Measurements from ENCODE around the gene ATP10B. TPM values are rescaled to one million over a fixed set of nuclear protein-coding genes. Genes with fewer than 3 reads are reported as not detected.

ATP10B gene
- total RNA-seq, 4 donors from 2014 or later = 0.12 to 1.4 (median 1.2) TPM

DNA sequence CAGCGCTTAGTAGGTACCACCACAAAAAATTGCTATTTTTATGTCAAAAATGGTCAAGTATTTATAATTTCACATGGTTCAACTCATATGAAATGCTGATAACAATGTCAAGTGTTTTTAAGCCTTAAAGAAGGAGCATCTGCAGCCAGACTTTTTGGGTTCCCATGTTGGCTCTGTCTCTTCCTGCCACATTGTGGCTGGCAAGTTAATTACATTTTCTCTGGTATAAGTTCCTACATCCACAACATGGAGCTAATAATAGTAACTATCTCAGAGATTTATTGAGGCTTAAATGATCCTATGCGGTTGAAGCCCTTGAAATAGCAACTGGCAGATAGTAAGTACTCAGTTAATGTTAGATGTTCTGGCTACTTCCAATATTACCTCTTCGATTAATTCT is 5.4 kb downstream of the ATP10B start:
- ATAC-seq = no peak
- 74 to 96% methylated on average over 2 to 3 of the region's 3 CpGs for WGBS, 2 donors (ENCODE audit: low coverage in 1 of 2)
- Histone ChIP-seq H3K4me3 (no peak overlapping the region), H3K36me3 (no peaks in the 10 kb centered on the region), H3K27me3 (no peaks in the 10 kb centered on the region), H3K4me1 (no peaks in the 10 kb centered on the region), H3K27ac (no peak overlapping the region), H3K9me3 (no peaks in the 10 kb centered on the region)
- no peak for TF ChIP-seq POLR2A (IDR thresholded peaks at IDR 0.05)
- TF ChIP-seq POLR2AphosphoS5 (IDR thresholded peaks at IDR 0.05) = no peak
- TF ChIP-seq, protein P1, sequence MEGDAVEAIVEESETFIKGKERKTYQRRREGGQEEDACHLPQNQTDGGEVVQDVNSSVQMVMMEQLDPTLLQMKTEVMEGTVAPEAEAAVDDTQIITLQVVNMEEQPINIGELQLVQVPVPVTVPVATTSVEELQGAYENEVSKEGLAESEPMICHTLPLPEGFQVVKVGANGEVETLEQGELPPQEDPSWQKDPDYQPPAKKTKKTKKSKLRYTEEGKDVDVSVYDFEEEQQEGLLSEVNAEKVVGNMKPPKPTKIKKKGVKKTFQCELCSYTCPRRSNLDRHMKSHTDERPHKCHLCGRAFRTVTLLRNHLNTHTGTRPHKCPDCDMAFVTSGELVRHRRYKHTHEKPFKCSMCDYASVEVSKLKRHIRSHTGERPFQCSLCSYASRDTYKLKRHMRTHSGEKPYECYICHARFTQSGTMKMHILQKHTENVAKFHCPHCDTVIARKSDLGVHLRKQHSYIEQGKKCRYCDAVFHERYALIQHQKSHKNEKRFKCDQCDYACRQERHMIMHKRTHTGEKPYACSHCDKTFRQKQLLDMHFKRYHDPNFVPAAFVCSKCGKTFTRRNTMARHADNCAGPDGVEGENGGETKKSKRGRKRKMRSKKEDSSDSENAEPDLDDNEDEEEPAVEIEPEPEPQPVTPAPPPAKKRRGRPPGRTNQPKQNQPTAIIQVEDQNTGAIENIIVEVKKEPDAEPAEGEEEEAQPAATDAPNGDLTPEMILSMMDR (IDR thresholded peaks at IDR 0.05) = no peak
- no peak for TF ChIP-seq EP300 (IDR thresholded peaks at IDR 0.05)

DNA sequence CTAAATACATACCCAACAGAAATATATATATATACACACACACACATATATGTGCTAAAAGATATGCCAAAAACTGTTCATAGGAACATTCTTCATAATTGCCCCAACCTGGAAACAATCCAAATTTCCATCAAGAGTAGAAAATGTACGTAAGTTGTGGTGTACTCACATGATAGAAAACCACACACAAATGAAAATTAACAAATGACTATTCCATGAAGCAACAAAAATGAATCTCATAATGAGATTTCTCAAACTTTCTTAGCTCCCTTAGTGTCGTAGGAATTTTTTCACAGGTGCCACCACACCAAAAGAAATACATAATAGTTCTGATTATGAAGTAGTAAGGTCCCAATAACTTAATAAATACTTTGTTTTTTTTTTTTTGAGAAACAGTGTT is 7.8 kb downstream of the ATP10B start:
- TF ChIP-seq EP300 (IDR thresholded peaks at IDR 0.05) = no peak
- TF ChIP-seq POLR2A (IDR thresholded peaks at IDR 0.05) = no peak
- TF ChIP-seq, protein P1 (IDR thresholded peaks at IDR 0.05) = no peak
- no peak for TF ChIP-seq POLR2AphosphoS5 (IDR thresholded peaks at IDR 0.05)
- H3K27ac ChIP-seq = no peak overlapping the region
- WGBS, 2 donors (ENCODE audit: low coverage in 1 of 2) = 70 to 95% methylated on average over 2 of the region's 2 CpGs
- no peaks in the 10 kb centered on the region for H3K4me1 ChIP-seq
- H3K4me3 ChIP-seq = no peak overlapping the region
- ATAC-seq = no peak
- no peaks in the 10 kb centered on the region for H3K9me3 ChIP-seq
- no peaks in the 10 kb centered on the region for H3K27me3 ChIP-seq
- H3K36me3 ChIP-seq = no peaks in the 10 kb centered on the region

DNA sequence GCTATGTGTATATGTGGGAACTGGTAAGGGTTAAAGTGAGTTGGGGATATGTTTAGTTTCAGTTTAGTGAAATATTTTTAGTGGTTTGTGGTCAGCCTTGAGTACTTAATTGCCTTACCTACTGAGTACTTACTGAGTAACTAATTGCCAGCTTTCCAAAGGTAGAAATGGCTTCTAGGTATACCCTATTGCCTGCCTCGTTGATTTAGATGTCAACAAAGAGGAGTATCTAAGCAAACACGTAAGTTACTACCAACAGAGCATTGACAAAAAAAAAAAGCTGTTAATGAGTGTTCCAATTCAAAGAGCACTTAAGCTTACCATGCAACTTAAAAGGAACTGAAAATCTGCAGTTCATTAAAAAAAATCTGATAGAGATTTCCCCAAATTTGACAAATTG is 8.8 kb downstream of the ATP10B start:
- Histone ChIP-seq H3K4me3 (no peak overlapping the region), H3K27ac (no peak overlapping the region), H3K27me3 (no peaks in the 10 kb centered on the region), H3K36me3 (no peaks in the 10 kb centered on the region), H3K4me1 (no peaks in the 10 kb centered on the region), H3K9me3 (no peaks in the 10 kb centered on the region)
- WGBS, 2 donors (ENCODE audit: low coverage in 1 of 2) = 40 to 42% methylated on average over 2 of the region's 2 CpGs
- no peak for ATAC-seq
- no peak for TF ChIP-seq EP300 (IDR thresholded peaks at IDR 0.05)
- TF ChIP-seq, protein P1 (IDR thresholded peaks at IDR 0.05) = no peak
- no peak for TF ChIP-seq POLR2A (IDR thresholded peaks at IDR 0.05)
- no peak for TF ChIP-seq POLR2AphosphoS5 (IDR thresholded peaks at IDR 0.05)

DNA sequence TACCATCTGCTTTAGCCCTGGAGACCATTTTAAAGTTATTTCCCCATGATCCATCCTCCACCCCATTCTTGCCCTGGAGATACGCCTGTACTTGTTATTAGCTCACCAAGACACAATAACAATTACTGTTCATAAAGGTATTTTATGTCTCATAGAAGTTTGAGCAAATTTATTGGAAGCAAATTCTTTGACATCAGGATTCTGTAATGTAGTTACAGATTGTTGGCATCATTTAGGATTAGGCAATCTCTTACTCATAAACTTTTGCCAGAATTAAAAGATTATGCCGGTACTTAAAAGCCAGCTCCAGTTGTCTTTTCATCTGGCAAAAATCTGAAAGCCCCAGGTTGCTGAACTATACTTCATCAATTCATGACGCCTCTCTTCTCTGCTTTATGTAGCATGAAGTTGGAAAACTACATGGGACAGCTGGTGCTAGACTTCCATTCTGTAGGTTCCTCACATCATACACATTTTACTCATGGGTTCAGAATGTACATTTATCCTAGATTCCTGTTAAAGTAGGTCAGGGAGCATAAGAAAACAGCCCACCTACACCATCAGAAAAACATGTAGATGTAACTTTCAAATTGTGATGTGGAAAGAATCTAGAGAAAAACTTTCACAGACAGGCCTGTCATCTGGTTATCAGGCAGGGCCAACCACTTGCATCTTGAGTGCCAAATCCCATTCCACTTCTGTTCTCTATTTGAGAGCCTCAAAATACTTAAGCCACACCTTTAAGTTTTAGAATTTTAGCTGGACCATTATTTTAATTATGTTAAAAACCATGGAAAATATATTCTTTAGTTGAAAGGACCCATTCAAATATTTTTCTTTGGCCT is 14.0 kb downstream of the ATP10B start:
- Histone ChIP-seq H3K9me3 (peaks cover 0 to 17% (median 0%) of the 10 kb centered on the region in 3 donors), H3K27ac (no peak overlapping the region), H3K27me3 (no peaks in the 10 kb centered on the region), H3K36me3 (no peaks in the 10 kb centered on the region), H3K4me1 (no peaks in the 10 kb centered on the region), H3K4me3 (no peak overlapping the region)
- WGBS, 2 donors (ENCODE audit: low coverage in 1 of 2) = 51 to 59% methylated on average over 2 to 3 of the region's 3 CpGs
- no peak for ATAC-seq
- TF ChIP-seq POLR2AphosphoS5 (IDR thresholded peaks at IDR 0.05) (no peak), EP300 (IDR thresholded peaks at IDR 0.05) (no peak), POLR2A (IDR thresholded peaks at IDR 0.05) (no peak)
- TF ChIP-seq, protein P1 (IDR thresholded peaks at IDR 0.05) = no peak

DNA sequence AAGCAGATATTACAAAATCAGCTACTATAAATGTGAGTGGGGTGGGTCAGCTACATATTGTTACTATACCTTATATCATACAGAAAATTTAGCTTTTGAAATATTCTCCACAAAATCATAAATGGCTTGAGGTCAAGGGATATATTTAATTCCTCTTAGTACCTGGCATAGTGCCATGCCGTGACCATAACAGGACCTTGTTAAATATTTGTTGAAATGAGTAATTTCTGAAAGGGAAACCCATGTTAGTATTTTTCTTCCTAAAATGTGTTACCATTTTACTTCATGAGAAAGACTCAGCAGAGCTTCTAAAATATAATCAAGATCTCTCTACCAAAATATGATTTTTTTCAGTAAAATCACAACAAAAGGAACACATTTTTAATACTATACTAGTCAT is 14.8 kb downstream of the ATP10B start:
- 0 to 4% methylated on average over 1 of the region's 1 CpG for WGBS, 2 donors (ENCODE audit: low coverage in 1 of 2)
- TF ChIP-seq, protein P1 (IDR thresholded peaks at IDR 0.05) = no peak
- TF ChIP-seq EP300 (IDR thresholded peaks at IDR 0.05) = no peak
- TF ChIP-seq POLR2AphosphoS5 (IDR thresholded peaks at IDR 0.05) = no peak
- TF ChIP-seq POLR2A (IDR thresholded peaks at IDR 0.05) = no peak
- H3K4me1 ChIP-seq = no peaks in the 10 kb centered on the region
- H3K36me3 ChIP-seq = no peaks in the 10 kb centered on the region
- H3K9me3 ChIP-seq = peaks cover 0 to 23% (median 0%) of the 10 kb centered on the region in 3 donors
- no peak overlapping the region for H3K27ac ChIP-seq
- no peak for ATAC-seq
- H3K4me3 ChIP-seq = no peak overlapping the region
- H3K27me3 ChIP-seq = no peaks in the 10 kb centered on the region
